HepG2 (cell line): ENCODE results near the gene NARF. TPM values are rescaled to one million over a fixed set of nuclear protein-coding genes. Genes with fewer than 3 reads are reported as not detected.

Experiments
- ATAC-seq: fragments of 200-7000 bp; cut with Tn5 transposase; 3 replicates; pipeline ENCODE4 v1.9.1; 2020; ENCODE audit warnings: mild to moderate bottlenecking, moderate library complexity
- BruUV-seq: library from RNA; stranded (reverse); fragments of 400-500 nt; replicated peaks from 2 replicates; lab custom pipeline; 2021; lab: Mats Ljungman, UMichigan
- CTCF ChIA-PET: fragments of 300-600 bp; formaldehyde crosslinking; extraction: SDS; loops from one replicate; lab custom pipeline; 2021; ENCODE audit warnings: low total read pairs, inconsistent platforms, low intra/inter-chr PET ratio; lab: Yijun Ruan, JAX
- POLR2A ChIA-PET: fragments of 350-600 bp; sonication (Branson Sonifier 250); formaldehyde crosslinking; loops from one replicate; lab custom pipeline; 2020; ENCODE audit warnings: antibody characterized with exemption, inconsistent platforms; lab: Yijun Ruan, JAX
- DNase-seq: peaks from one replicate; pipeline ENCODE4 v3.0.0-alpha.2; 2015; ENCODE audit warnings: low spot score
- FAIRE-seq: peaks from 3 replicates; lab custom pipeline; 2011; peaks lifted over from hg19 to GRCh38; lab: Jason Lieb, UNC
- H2AFZ ChIP-seq: one replicate; pipeline ENCODE4 v1.6.1; 2011; ENCODE audit warnings: low read length, inconsistent platforms
- H3K27ac ChIP-seq: fragments of 300-600 bp; 3 replicates; pipeline ENCODE4 v1.8.0; 2011; ENCODE audit warnings: mixed run types, mild to moderate bottlenecking, mixed read lengths, low read length, inconsistent platforms; ENCODE audit not compliant: insufficient read depth; ENCODE audit errors: extremely low read length
- H3K27me3 ChIP-seq, 2 experiments: fragments of 200-600 bp in 1 of 2; 2 replicates in 1 of 2; 3 replicates in 1 of 2; pipeline versions ENCODE4 v1.6.0 to v1.8.0; 2011; ENCODE audit warnings: low read length in 2 of 2, mild to moderate bottlenecking in 2 of 2, moderate library complexity in 2 of 2, inconsistent platforms in 1 of 2; ENCODE audit not compliant: insufficient read depth in 2 of 2, control insufficient read depth in 1 of 2
- H3K36me3 ChIP-seq, 2 experiments: fragments of 200-600 bp in 1 of 2; replicated peaks in 1 of 2; 2 replicates in 1 of 2; 3 replicates in 1 of 2; pipeline versions ENCODE4 v1.5.1 to v1.8.0; 2011; ENCODE audit warnings: low read length in 2 of 2, inconsistent platforms in 1 of 2; ENCODE audit not compliant: insufficient read depth in 2 of 2, control insufficient read depth in 1 of 2
- H3K4me1 ChIP-seq: 2 replicates; pipeline ENCODE4 v1.5.1; 2012; ENCODE audit warnings: low read length, inconsistent platforms; ENCODE audit not compliant: insufficient read depth
- H3K4me2 ChIP-seq: 2 replicates; pipeline ENCODE4 v1.6.0; 2011; ENCODE audit warnings: low read depth, low read length, inconsistent platforms
- H3K4me3 ChIP-seq, 3 experiments: fragments of 200-600 bp in 1 of 3; sonication (generic), shearing (Covaris generic) in 1 of 3; replicated peaks in 1 of 3; 2 replicates each; pipeline ENCODE4 v1.5.1; 2011 to 2016; ENCODE audit warnings: low read length in 3 of 3, inconsistent platforms in 2 of 3, low read depth in 2 of 3, mild to moderate bottlenecking in 2 of 3, control low read depth in 1 of 3, mixed read lengths in 1 of 3; ENCODE audit not compliant: insufficient read depth in 1 of 3
- H3K79me2 ChIP-seq: one replicate; pipeline ENCODE4 v1.6.1; 2011; ENCODE audit warnings: low read length, inconsistent platforms; ENCODE audit not compliant: insufficient read depth
- H3K9ac ChIP-seq: 2 replicates; pipeline ENCODE4 v1.6.0; 2011; ENCODE audit warnings: mild to moderate bottlenecking, low read depth, low read length, inconsistent platforms; ENCODE audit not compliant: insufficient read depth
- H3K9me3 ChIP-seq: 2 replicates; pipeline ENCODE4 v1.5.1; 2012; ENCODE audit warnings: mild to moderate bottlenecking, low read length
- H4K20me1 ChIP-seq: 2 replicates; pipeline ENCODE4 v1.6.0; 2011; ENCODE audit warnings: inconsistent platforms, mild to moderate bottlenecking, low read length, moderate library complexity; ENCODE audit not compliant: insufficient read depth
- AGO2 ChIP-seq: fragments of 200-400 bp; formaldehyde crosslinking; optimal IDR thresholded peaks from 2 replicates; pipeline ENCODE3; 2017; ENCODE audit warnings: mild to moderate bottlenecking, low read depth, low read length, moderate library complexity
- POLR2G ChIP-seq: fragments of 200-400 bp; formaldehyde crosslinking; IDR thresholded peaks from 2 replicates; pipeline ENCODE4 v1.6.1; 2018; ENCODE audit warnings: mild to moderate bottlenecking, low read depth, low read length, moderate library complexity
- WGBS: methylation state at CpG from one replicate; pipeline ENCODE4 v1.1.6; 2017; ENCODE audit warnings: low lambda C conversion rate; 5-methylcytosine and 5-hydroxymethylcytosine counted together
- in situ Hi-C: cut with HindIII; loops from 2 replicates; pipeline ENCODE4 v1.10.0; 2017; ENCODE audit warnings: low pct_unique_long_range_greater_than_20kb; ENCODE audit not compliant: extremely low pct_ligation_motif_present
- intact Hi-C: fragments of 100-400 bp; cut with micrococcal nuclease; formaldehyde crosslinking; loops from one replicate; pipeline ENCODE4 v1.10.0; 2022; ENCODE audit not compliant: unreplicated experiment
- polyA plus RNA-seq, 8 experiments: library from polyadenylated mRNA; depleted of rRNA in 3 of 8; stranded (reverse) in 7 of 8; unstranded in 1 of 8; fragments of >200 nt; fragmentation: Illumina TruSeq in 4 of 8; extraction: Trizol in 4 of 8; gene quantifications; 2 replicates each; pipeline versions ENCODE4 v1.2.1 to v1.2.3, GENCODE V29; 2011 to 2016; ENCODE audit warnings: low read depth in 4 of 8, missing spikeins in 1 of 8, mixed read lengths in 1 of 8; ENCODE audit not compliant: insufficient read depth in 1 of 8
- total RNA-seq, 5 experiments: library from RNA; depleted of rRNA; stranded (reverse); fragments of >200 nt; fragmentation: Illumina TruSeq; extraction: Trizol; gene quantifications; 2 replicates each; pipeline ENCODE4 v1.2.3, GENCODE V29; 2016; ENCODE audit warnings: low read depth in 1 of 5
- TF ChIP-seq, protein P1 (sequence below): sonication (generic); formaldehyde crosslinking; IDR thresholded peaks from 2 replicates; pipeline ENCODE4 v1.4.0; 2020; ENCODE audit warnings: missing genetic modification reagents
- TF ChIP-seq, protein P2 (sequence below): sonication (generic); formaldehyde crosslinking; IDR thresholded peaks from 2 replicates; pipeline ENCODE4 v1.5.1; 2020; ENCODE audit warnings: mild to moderate bottlenecking, missing genetic modification reagents, moderate library complexity

The NARF gene
- total and polyA plus RNA-seq, 2 of the 13 experiments (the other 11 are each of a cell fraction or from before 2014, with no cell fraction given): 61.1 to 144 TPM

DNA sequence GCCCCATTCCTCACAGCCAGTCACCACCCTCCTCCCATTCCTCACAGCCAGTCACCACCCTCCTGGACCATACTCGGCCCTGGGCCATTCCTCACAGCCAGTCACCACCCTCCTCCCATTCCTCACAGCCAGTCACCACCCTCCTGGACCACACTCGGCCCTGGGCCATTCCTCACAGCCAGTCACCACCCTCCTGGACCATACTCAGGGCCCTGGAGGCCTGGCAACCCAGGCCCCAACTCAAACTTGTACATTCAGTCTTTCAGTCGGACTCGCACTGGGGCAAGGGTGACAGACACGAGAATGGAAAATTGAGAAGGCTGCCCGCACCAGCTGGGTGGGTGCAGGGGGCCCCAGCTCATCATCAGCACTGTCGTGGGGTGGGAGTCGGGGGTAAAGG lies 30.6 kb downstream of the NARF start:
- H3K27ac ChIP-seq: no peak overlapping the region
- H3K36me3 ChIP-seq: peaks cover 17 to 34% of the 10 kb centered on the region in 2 experiments
- peak; percentile 17 for TF ChIP-seq AGO2
- TF ChIP-seq, protein P1, sequence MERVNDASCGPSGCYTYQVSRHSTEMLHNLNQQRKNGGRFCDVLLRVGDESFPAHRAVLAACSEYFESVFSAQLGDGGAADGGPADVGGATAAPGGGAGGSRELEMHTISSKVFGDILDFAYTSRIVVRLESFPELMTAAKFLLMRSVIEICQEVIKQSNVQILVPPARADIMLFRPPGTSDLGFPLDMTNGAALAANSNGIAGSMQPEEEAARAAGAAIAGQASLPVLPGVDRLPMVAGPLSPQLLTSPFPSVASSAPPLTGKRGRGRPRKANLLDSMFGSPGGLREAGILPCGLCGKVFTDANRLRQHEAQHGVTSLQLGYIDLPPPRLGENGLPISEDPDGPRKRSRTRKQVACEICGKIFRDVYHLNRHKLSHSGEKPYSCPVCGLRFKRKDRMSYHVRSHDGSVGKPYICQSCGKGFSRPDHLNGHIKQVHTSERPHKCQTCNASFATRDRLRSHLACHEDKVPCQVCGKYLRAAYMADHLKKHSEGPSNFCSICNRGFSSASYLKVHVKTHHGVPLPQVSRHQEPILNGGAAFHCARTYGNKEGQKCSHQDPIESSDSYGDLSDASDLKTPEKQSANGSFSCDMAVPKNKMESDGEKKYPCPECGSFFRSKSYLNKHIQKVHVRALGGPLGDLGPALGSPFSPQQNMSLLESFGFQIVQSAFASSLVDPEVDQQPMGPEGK (CRISPR knock-in tag): no peak
- TF ChIP-seq POLR2G: 0 out of 2 replicates have a peak, but pooled peaks have one; percentile 9
- TF ChIP-seq, protein P2, sequence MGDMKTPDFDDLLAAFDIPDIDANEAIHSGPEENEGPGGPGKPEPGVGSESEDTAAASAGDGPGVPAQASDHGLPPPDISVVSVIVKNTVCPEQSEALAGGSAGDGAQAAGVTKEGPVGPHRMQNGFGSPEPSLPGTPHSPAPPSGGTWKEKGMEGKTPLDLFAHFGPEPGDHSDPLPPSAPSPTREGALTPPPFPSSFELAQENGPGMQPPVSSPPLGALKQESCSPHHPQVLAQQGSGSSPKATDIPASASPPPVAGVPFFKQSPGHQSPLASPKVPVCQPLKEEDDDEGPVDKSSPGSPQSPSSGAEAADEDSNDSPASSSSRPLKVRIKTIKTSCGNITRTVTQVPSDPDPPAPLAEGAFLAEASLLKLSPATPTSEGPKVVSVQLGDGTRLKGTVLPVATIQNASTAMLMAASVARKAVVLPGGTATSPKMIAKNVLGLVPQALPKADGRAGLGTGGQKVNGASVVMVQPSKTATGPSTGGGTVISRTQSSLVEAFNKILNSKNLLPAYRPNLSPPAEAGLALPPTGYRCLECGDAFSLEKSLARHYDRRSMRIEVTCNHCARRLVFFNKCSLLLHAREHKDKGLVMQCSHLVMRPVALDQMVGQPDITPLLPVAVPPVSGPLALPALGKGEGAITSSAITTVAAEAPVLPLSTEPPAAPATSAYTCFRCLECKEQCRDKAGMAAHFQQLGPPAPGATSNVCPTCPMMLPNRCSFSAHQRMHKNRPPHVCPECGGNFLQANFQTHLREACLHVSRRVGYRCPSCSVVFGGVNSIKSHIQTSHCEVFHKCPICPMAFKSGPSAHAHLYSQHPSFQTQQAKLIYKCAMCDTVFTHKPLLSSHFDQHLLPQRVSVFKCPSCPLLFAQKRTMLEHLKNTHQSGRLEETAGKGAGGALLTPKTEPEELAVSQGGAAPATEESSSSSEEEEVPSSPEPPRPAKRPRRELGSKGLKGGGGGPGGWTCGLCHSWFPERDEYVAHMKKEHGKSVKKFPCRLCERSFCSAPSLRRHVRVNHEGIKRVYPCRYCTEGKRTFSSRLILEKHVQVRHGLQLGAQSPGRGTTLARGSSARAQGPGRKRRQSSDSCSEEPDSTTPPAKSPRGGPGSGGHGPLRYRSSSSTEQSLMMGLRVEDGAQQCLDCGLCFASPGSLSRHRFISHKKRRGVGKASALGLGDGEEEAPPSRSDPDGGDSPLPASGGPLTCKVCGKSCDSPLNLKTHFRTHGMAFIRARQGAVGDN (CRISPR knock-in tag): 0 out of 2 replicates have a peak, but pooled peaks have one; percentile 14
- no peaks in the 10 kb centered on the region for H3K27me3 ChIP-seq
- no peaks in the 10 kb centered on the region for H3K9me3 ChIP-seq
- 92% methylated on average over 8 of the region's 8 CpGs for WGBS
- no peaks in the 10 kb centered on the region for H4K20me1 ChIP-seq
- ChIA-PET POLR2A (no interaction called here), CTCF (no interaction called here)
- intact Hi-C loops (no loop called here), in situ Hi-C loops (no loop called here)
- DNase-seq: no peak
- H3K79me2 ChIP-seq: no peaks in the 10 kb centered on the region
- no peak overlapping the region for H3K9ac ChIP-seq
- no peak overlapping the region for H2AFZ ChIP-seq
- H3K4me3 ChIP-seq: no peak overlapping the region
- ATAC-seq: no peak
- no peak overlapping the region for H3K4me2 ChIP-seq
- peaks cover 30% of the 10 kb centered on the region for H3K4me1 ChIP-seq
- FAIRE-seq: no peak
- no TSS peak for BruUV-seq
